22Rv1 (cell line): ENCODE measurements around the gene ITPKC.

Source experiments
- H3K27ac ChIP-seq: fragments of 450-650 bp; 2 replicates; pipeline ENCODE4 v1.5.1; 2017
- ZFX ChIP-seq: fragments of 450-650 bp; IDR thresholded peaks from 2 replicates; pipeline ENCODE4 v1.6.1; 2017; ENCODE audit warnings: antibody characterized with exemption, borderline replicate concordance
- TF ChIP-seq, protein P1 (sequence below): fragments of 450-650 bp; IDR thresholded peaks from 2 replicates; pipeline ENCODE4 v1.5.1; 2017; ENCODE audit warnings: mild to moderate bottlenecking

Gene ITPKC

DNA sequence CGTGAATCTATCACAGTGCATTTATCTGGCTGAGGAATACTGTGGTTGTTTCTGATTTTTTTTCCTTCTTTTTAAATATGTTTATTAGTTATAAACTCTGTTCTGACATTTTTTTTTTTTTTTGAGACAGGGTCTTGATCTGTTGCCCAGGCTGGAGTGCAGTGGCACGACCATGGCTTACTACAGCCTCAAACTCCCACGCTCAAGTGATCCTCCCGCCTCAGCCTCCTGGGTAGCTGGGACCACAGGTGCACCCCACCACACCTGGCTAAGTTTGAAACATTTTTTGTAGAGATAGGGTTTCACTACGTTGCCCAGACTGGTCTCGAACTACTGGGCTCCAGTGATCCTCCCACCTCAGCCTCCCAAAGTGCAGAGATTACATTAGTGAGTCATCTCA lies 19.9 kb upstream of the ITPKC start:
- no peak overlapping the region for H3K27ac ChIP-seq
- no peak for TF ChIP-seq ZFX
- TF ChIP-seq, protein P1, sequence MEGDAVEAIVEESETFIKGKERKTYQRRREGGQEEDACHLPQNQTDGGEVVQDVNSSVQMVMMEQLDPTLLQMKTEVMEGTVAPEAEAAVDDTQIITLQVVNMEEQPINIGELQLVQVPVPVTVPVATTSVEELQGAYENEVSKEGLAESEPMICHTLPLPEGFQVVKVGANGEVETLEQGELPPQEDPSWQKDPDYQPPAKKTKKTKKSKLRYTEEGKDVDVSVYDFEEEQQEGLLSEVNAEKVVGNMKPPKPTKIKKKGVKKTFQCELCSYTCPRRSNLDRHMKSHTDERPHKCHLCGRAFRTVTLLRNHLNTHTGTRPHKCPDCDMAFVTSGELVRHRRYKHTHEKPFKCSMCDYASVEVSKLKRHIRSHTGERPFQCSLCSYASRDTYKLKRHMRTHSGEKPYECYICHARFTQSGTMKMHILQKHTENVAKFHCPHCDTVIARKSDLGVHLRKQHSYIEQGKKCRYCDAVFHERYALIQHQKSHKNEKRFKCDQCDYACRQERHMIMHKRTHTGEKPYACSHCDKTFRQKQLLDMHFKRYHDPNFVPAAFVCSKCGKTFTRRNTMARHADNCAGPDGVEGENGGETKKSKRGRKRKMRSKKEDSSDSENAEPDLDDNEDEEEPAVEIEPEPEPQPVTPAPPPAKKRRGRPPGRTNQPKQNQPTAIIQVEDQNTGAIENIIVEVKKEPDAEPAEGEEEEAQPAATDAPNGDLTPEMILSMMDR = no peak

DNA sequence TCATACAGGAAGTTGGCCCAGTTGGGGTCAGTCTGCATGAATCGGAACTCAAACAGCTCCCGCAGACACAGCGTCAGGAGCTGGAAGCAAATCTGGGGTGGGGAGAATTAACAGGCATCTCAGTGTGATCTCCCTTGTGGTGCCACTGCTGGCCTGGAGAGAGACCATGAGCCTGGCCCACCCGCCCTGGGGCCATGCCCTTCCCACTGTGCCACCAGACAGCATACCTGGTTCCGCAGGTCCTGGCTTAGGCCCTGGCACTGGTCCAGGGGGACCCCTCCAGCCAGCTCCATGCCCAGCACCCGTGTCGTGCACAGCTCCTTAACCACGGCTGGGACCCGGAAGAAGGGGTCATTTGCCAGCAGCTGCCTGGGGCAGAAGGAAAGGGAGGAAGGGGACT lies 16.8 kb upstream of the ITPKC start:
- TF ChIP-seq, protein P1 = no peak
- no peak for TF ChIP-seq ZFX

DNA sequence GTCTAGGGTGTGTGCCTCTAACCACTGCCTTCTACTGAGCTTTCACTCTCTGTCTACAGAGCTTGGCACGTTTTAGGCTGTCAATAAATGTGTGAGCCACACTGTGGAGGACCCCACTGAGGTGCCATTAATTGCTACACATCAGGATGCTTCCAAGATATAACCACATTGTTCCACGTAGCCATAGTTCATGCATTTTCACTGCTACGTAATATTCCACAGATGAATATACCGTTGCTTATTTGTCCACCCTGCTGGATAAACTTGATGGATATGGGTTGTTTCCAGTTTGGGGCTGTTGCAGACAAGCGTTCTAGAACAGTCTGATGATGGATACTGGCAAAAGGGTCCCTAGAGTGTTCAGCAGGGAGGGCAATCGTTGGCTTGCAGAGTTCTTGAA lies 15.2 kb upstream of the ITPKC start:
- no peak for TF ChIP-seq ZFX
- TF ChIP-seq, protein P1 = no peak
- H3K27ac ChIP-seq = no peak overlapping the region

More for the DNA sequence above, 16.8 kb upstream of the ITPKC start:
- H3K27ac ChIP-seq = no peak overlapping the region

DNA sequence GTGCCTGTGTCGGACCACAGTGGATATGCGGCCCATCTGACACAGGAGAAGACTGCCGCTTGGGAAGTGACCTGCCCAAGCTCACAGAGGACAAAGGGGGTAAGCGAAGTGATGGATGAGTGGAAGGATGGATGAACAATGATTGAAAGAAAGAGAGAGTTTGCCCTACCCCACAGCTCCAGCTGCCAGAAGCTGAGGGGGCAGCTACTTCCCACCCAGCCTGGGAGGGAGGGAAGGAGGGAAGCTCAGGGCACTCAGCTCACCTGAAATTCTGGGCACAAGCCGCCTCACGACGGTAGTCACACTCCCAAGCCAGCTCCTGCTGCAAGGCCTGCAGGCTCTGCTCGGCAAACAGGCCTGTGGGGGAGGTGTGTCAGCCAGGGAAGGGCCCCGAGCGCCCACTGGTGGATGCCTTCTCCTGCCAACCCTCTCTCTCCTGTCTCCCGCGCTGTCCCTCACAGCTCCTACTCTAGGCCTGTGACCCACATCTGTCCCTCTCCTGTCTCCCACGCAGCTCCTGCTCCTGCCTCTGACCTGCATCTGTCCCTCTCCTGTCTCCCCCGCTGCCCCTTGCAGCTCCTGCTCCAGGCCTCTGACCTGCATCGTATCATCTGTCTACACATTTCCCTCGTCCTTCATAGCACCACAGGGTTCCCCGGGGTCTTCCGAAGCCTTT lies 14.4 kb upstream of the ITPKC start:
- no peak overlapping the region for H3K27ac ChIP-seq
- no peak for TF ChIP-seq ZFX
- TF ChIP-seq, protein P1 = peak; percentile 22

DNA sequence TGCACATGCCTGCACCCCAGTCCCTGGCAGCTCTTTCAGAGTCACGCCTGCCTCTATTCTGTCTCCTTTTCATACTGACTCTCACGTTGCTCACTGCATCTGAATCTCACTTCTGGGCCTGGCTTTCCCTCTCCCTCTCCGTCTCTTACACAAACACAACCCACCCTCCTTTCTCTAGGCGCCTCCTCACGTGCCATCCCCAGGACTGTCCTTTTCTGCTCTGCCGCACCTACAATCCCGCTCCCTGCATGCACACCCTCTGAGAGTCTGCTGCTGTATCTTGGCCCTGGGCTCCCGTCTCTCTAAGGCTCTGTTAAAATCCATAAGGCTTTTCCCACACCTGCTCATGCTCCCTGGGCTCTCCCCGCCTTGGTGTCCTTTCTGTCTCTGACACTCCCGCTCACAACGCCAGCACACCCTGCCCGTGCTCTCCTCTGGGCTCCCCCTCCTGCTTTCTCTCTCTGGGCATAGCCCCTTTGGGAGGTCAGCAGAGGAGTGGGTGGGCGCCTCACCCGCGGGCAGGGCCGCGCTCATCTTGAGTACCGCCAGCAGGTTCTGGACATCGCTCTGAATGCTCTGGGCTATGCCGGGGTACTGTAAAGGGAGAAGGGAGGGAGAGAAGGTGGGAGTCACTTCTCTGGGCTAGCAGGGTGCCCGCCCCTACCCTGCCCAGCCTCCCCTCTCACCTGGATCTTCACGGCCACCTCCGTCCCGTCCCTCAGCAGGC lies 13.7 kb upstream of the ITPKC start:
- no peak overlapping the region for H3K27ac ChIP-seq
- TF ChIP-seq ZFX = no peak
- TF ChIP-seq, protein P1 = no peak

DNA sequence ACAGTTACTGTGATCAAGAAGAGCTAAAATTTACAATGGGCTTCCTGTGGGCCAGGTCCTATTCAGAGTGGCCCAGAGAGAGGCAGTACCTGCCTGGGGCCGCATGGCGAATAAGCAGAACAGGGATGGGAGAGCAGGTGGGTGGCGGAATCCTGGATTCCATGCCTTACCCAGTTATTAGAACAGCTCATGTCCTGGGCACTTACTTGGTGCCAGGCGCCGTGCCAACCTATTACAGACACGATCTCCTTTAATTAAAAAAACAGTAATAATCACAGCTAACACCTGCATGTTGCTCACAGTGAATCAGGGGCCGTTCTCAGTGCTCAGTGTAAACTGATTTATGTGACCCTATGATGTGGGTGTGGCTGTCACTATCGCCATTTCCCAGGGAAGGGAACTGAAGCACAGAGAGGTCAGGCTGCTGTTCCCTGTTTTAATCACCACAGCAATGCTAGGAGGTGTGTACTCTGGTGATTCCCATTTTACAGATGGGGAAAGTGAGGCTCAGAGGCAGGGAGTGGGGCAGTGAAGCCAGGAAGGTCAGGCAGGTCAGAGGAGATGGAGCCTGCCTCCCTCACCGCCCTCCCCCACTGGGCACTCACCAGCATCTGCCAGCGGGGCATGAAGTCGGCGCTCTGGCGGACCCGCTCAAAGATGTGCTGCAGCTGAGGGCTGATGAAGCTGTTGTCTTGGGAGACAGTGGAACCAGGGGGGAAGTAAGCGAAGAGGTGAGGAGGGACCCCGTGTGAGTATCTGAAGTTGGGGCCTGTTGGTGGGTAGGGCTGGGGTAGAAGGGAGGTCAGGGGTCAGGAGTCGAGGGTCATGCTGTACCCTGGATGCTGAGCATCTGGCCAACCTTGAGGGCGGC lies 12.2 kb upstream of the ITPKC start:
- TF ChIP-seq, protein P1 = no peak
- TF ChIP-seq ZFX = no peak
- no peak overlapping the region for H3K27ac ChIP-seq
